ENCODE measurements around the gene BUD31. TPM values are rescaled to one million over a fixed set of nuclear protein-coding genes. Genes with fewer than 3 reads are reported as not detected.

BUD31 gene
- total RNA-seq, 1 experiment from 2014 or later = 199 TPM

GRCh38 chr7:99468336-99468918, 59.7 kb downstream of the BUD31 start:
- Mint-ChIP-seq H3K27me3 (ENCODE audit: insufficient read depth, unreplicated experiment) (no peaks in the 10 kb centered on the region), H3K4me1 (ENCODE audit: low read depth, unreplicated experiment) (no peaks in the 10 kb centered on the region), H3K27ac (ENCODE audit: unreplicated experiment) (no peak overlapping the region), H3K9me3 (ENCODE audit: unreplicated experiment) (no peaks in the 10 kb centered on the region), H3K4me3 (ENCODE audit: unreplicated experiment) (no peak overlapping the region), H3K36me3 (ENCODE audit: insufficient read depth, unreplicated experiment) (peaks cover 41% of the 10 kb centered on the region)
- H3K27me3 ChIP-seq (replicated peaks; ENCODE audit: control insufficient read depth, insufficient read depth, low read length) = no peaks in the 10 kb centered on the region
- no peak for TF ChIP-seq CTCF (IDR thresholded peaks at IDR 0.05; ENCODE audit: insufficient read depth in 1 of 2, low read depth in 1 of 2, low read length in 1 of 2, severe bottlenecking in 1 of 2, unreplicated experiment in 1 of 2)
- intact Hi-C loops (cut with micrococcal nuclease; ENCODE audit: unreplicated experiment) = no loop called here
- no peak for DNase-seq
- CTCF ChIA-PET = no interaction called here
- H3K4me3 ChIP-seq (ENCODE audit: low read depth, low read length) = no peak overlapping the region
- no peaks in the 10 kb centered on the region for H3K9me3 ChIP-seq
- no peaks in the 10 kb centered on the region for H3K4me1 ChIP-seq
- BruUV-seq (replicated peaks) = no TSS peak
- POLR2A ChIA-PET = no interaction called here
- H3K36me3 ChIP-seq (ENCODE audit: control insufficient read depth, insufficient read depth, low read length) = no peaks in the 10 kb centered on the region

Other genes with a start within 250 kb of the BUD31 start
- gene KPNA7, start 200.9 kb upstream of the BUD31 start, total RNA-seq (2022) = 0.27 and 0.53 TPM in 2 replicates
- gene MYH16, start 136.1 kb upstream of the BUD31 start, total RNA-seq (2022) = not detected in 2 replicates
- gene ARPC1A, start 83.1 kb upstream of the BUD31 start, total RNA-seq (2022) = 190 and 201 TPM in 2 replicates
- 128 and 135 TPM in 2 replicates for gene ARPC1B, start 34.2 kb upstream of the BUD31 start, total RNA-seq (2022)
- 180 and 191 TPM in 2 replicates for gene PDAP1, start 372 bp upstream of the BUD31 start, total RNA-seq (2022)
- 59.6 TPM in 2 replicates for gene PTCD1, start 29.8 kb downstream of the BUD31 start, total RNA-seq (2022)
- gene CPSF4, start 30.0 kb downstream of the BUD31 start, total RNA-seq (2022) = 133 and 158 TPM in 2 replicates
- 554 and 595 TPM in 2 replicates for gene ATP5MF, start 57.2 kb downstream of the BUD31 start, total RNA-seq (2022)
- gene ZNF789, start 63.9 kb downstream of the BUD31 start, total RNA-seq (2022) = 30.1 and 32.3 TPM in 2 replicates
- 29.6 and 31.8 TPM in 2 replicates for gene ZNF394, start 91.3 kb downstream of the BUD31 start, total RNA-seq (2022)
- gene ZKSCAN5, start 95.7 kb downstream of the BUD31 start, total RNA-seq (2022) = 12.4 and 13.3 TPM in 2 replicates
- 5.2 TPM in 2 replicates for gene FAM200A, start 143.1 kb downstream of the BUD31 start, total RNA-seq (2022)
- 21.1 and 21.2 TPM in 2 replicates for gene ZNF655, start 149.7 kb downstream of the BUD31 start, total RNA-seq (2022)
- gene TMEM225B, start 189.3 kb downstream of the BUD31 start, total RNA-seq (2022) = 0.27 TPM in 1 of 2 replicates, not detected in the other
- 21.2 and 22.3 TPM in 2 replicates for gene ZSCAN25, start 208.0 kb downstream of the BUD31 start, total RNA-seq (2022)